DND-41 (cell line): ENCODE results near the gene CIBAR2.

ENCODE experiments used
- CTCF ChIP-seq: IDR thresholded peaks from 2 replicates; pipeline ENCODE4 v1.5.1; 2012; ENCODE audit warnings: borderline replicate concordance, low read length, moderate library complexity, mild to moderate bottlenecking; ENCODE audit not compliant: poor library complexity, severe bottlenecking; ENCODE audit errors: extremely low read depth
- EZH2 ChIP-seq: IDR thresholded peaks from 3 replicates; pipeline ENCODE4 v1.6.1; 2012; ENCODE audit warnings: borderline replicate concordance, low read depth, mild to moderate bottlenecking, moderate library complexity, low read length, inconsistent platforms; ENCODE audit not compliant: severe bottlenecking

DNA sequence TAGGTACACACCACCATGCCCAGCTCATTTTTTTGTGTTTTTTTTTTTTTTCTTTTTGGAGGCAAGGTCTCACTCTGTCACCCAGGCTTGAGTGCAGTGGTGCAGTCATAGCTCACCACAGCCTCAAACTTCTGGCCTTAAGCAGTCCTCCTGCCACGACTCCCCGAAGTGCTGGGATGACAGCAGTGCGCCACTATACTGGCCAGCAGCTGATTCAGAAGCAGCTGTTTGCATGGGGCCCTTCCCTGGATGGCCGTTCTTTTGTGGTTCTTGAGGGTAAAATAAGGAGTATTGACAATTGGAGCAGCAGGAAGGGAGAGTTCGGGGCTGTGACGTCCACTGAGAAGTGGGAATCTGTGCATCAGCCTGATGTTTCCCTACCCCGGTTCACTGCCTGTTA lies 43.1 kb downstream of the CIBAR2 start:
- TF ChIP-seq CTCF (no peak), EZH2 (no peak)
